GM13977 (cell line): ENCODE measurements around the gene WDR20.

Experiments
- DNase-seq: peaks from one replicate; pipeline ENCODE4 v3.0.0; 2012; ENCODE audit warnings: low spot score
- CTCF ChIP-seq: IDR thresholded peaks from 2 replicates; pipeline ENCODE4 v1.5.1; 2012; ENCODE audit warnings: mild to moderate bottlenecking, control low read depth; ENCODE audit not compliant: insufficient read depth; ENCODE audit errors: extremely low read depth, missing control alignments
- in situ Hi-C: fragments of 300-500 bp; cut with MboI; formaldehyde crosslinking; loops from one replicate; pipeline ENCODE4 v1.12.0; 2022; ENCODE audit warnings: low sequenced_read_pairs, low pct_unique_long_range_greater_than_20kb, mixed read lengths, inconsistent platforms; ENCODE audit not compliant: unreplicated experiment

Gene WDR20

GRCh38 chr14:102225386-102225785 is 85.7 kb downstream of the WDR20 start:
- in situ Hi-C loops, result no loop called here
- DNase-seq, result no peak
- TF ChIP-seq CTCF, result no peak

DNA sequence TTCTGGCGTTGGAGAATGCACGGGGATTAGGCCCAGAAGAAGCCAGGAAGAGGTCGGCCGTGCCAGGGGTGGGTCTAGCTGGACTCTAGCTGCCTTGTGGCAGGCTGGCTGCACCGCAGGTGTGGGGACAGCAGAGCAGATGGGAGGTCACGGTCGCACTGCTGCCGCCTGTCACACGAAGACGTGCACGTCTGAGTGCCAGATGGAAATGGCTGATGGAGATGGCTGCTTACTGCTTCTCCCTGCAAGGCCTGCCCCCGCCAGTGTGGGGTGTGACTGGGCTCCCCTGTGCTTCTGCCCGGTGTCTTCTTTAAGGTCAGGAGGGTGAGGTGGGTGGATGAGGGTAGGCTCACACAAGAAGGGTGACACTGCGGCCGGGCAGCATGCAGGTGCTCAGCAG is 86.2 kb downstream of the WDR20 start:
- in situ Hi-C loops, result no loop called here
- no peak for TF ChIP-seq CTCF
- no peak for DNase-seq

GRCh38 chr14:102226356-102227125 is 86.8 kb downstream of the WDR20 start:
- DNase-seq, result no peak
- TF ChIP-seq CTCF, result no peak
- in situ Hi-C loops, result no loop called here

DNA sequence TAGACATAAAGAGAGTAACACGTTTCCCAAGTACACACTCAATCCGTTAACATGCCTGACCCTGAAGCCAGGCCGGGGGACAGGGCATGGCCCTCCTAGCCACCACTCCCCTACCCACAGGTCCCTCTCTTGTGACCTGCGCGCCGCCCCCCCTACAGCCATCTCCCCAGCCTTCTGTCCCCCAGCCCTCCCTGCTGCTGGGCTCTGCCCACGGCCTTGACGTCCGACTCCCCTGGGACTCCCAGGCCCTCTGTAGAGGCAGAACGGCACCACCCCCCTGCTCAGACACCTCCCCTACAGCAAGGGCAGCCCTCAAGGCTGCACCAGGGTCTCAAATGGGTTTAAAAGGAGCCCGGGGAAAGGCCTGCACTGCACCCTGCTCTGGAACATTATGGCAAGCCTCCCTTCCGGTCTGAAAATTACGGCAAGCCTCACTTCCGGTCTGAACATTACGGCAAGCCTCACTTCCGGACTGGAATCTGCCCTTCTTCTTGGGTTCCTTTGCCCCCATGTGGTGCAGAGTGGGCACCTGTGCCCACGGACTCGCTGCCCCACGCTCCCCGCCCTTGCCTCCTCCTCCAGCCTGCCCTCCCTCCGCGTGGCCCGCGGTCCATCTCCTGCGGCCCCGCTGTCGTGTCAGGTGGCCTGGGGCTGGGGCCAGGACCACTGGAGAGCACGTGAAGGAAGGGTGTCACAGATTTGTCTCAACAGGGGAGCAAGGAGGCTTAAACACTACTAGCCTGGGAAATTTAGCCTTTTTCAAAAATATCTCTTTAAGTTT is 87.7 kb downstream of the WDR20 start:
- no peak for DNase-seq
- no peak for TF ChIP-seq CTCF
- in situ Hi-C loops, result no loop called here

GRCh38 chr14:102229071-102229738 is 89.5 kb downstream of the WDR20 start:
- in situ Hi-C loops, result no loop called here
- DNase-seq, result no peak
- TF ChIP-seq CTCF, result no peak

DNA sequence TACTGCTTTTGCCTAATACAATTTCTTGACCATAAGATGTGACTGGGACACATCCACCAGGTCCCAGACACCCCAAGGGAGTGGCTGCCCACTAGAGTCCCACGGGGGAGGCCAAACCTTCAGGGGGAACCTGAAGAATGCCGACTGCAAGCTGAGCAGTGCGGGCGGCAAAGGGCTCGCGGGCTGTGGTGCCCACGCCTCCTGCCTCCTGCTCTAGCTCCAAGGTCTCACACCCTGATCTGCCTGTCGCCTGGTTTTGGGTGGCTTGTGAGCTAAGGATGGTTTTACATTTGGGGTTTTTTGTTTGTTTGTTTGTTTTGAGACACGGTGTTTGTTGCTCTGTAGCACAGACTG is 90.0 kb downstream of the WDR20 start:
- TF ChIP-seq CTCF, result no peak
- in situ Hi-C loops, result no loop called here
- DNase-seq, result no peak
